OCI-LY3 (cell line): Measurements from ENCODE around the gene CALHM5.

Experiments used
- EZH2phosphoT487 ChIP-seq: fragments of 200-600 bp; shearing (Covaris generic); IDR thresholded peaks from 2 replicates; pipeline ENCODE4 v1.6.1; 2018; ENCODE audit warnings: antibody characterized with exemption, mixed run types, low read depth
- TF ChIP-seq, protein P1 (sequence below): fragments of 200-600, 300-600 bp; sonication (generic); IDR thresholded peaks from 2 replicates; pipeline ENCODE4 v1.5.1; 2014; ENCODE audit warnings: antibody characterized with exemption, low read length, low read depth

DNA sequence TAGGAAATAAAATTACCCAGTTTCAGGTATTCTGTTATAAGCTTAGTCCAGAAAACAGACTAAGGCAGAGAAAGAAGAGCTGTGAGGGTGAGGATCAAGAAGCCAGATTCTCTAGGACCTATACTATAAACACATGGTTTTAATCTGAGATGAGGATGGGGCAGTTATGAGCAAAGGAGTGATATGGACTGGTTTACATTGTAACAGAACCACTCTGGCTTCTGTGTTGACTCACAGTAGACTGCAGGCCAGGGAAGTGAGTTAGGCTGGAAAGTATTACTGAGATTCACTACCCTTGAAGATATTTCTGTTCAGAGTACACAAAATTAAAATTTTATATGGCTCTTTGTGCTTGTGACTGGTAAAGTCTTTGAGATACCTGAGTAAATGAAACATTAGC is 56.7 kb downstream of the CALHM5 start:
- TF ChIP-seq, protein P1, sequence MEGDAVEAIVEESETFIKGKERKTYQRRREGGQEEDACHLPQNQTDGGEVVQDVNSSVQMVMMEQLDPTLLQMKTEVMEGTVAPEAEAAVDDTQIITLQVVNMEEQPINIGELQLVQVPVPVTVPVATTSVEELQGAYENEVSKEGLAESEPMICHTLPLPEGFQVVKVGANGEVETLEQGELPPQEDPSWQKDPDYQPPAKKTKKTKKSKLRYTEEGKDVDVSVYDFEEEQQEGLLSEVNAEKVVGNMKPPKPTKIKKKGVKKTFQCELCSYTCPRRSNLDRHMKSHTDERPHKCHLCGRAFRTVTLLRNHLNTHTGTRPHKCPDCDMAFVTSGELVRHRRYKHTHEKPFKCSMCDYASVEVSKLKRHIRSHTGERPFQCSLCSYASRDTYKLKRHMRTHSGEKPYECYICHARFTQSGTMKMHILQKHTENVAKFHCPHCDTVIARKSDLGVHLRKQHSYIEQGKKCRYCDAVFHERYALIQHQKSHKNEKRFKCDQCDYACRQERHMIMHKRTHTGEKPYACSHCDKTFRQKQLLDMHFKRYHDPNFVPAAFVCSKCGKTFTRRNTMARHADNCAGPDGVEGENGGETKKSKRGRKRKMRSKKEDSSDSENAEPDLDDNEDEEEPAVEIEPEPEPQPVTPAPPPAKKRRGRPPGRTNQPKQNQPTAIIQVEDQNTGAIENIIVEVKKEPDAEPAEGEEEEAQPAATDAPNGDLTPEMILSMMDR = no peak
- no peak for TF ChIP-seq EZH2phosphoT487
